A673 (cell line): ENCODE measurements around the gene MRPS22. TPM values are rescaled to one million over a fixed set of nuclear protein-coding genes. Genes with fewer than 3 reads are reported as not detected.
"Not testable (repeated sequence)": the region's sequence is repeated elsewhere in the genome, so short reads cannot be mapped to it uniquely, and the experiment has no call there.

Experiments used
- BruUV-seq: library from RNA; stranded (reverse); fragments of 400-500 nt; replicated peaks from 2 replicates; lab custom pipeline; 2021; lab: Mats Ljungman, UMichigan
- CTCF ChIA-PET: fragments of 300-600 bp; sonication (Branson Sonifier 250); formaldehyde crosslinking; loops from one replicate; lab custom pipeline; 2022; ENCODE audit warnings: antibody characterized with exemption; lab: Charles Lee
- POLR2A ChIA-PET: fragments of 300-600 bp; sonication (Branson Sonifier 250); formaldehyde crosslinking; loops from one replicate; lab custom pipeline; 2022; ENCODE audit warnings: antibody characterized with exemption; ENCODE audit not compliant: low non-redundant PET; lab: Charles Lee
- DNase-seq: peaks from one replicate; pipeline ENCODE4 v3.0.0-alpha.2; 2015; ENCODE audit warnings: low spot score
- H3K27ac ChIP-seq: fragments of 200-600 bp; sonication (generic); 2 replicates; pipeline ENCODE4 v1.5.1; 2016; ENCODE audit warnings: mixed run types, low read depth, mild to moderate bottlenecking, mixed read lengths, antibody characterized with exemption, low read length; ENCODE audit not compliant: poor library complexity, severe bottlenecking
- H3K27me3 ChIP-seq: fragments of 200-600 bp; sonication (generic); replicated peaks from 2 replicates; pipeline ENCODE4 v1.6.1; 2017; ENCODE audit warnings: mixed run types, low read depth, mild to moderate bottlenecking, mixed read lengths, antibody characterized with exemption, low read length; ENCODE audit not compliant: insufficient read depth, poor library complexity
- H3K36me3 ChIP-seq: fragments of 200-600 bp; sonication (generic); 2 replicates; pipeline ENCODE4 v1.6.1; 2016; ENCODE audit warnings: mixed run types, mild to moderate bottlenecking, mixed read lengths, antibody characterized with exemption, low read length; ENCODE audit not compliant: insufficient read depth, poor library complexity, severe bottlenecking
- H3K4me1 ChIP-seq: fragments of 200-600 bp; sonication (generic); 2 replicates; pipeline ENCODE4 v1.6.1; 2017; ENCODE audit warnings: mixed run types, mild to moderate bottlenecking, mixed read lengths, antibody characterized with exemption, low read length; ENCODE audit not compliant: insufficient read depth, poor library complexity, severe bottlenecking
- H3K4me3 ChIP-seq: fragments of 200-600 bp; sonication (generic); 2 replicates; pipeline ENCODE4 v1.5.1; 2016; ENCODE audit warnings: low read depth, mixed run types, mild to moderate bottlenecking, mixed read lengths, low read length; ENCODE audit not compliant: poor library complexity, severe bottlenecking
- H3K9me3 ChIP-seq: fragments of 200-600 bp; sonication (generic); 2 replicates; pipeline ENCODE4 v1.6.1; 2016; ENCODE audit warnings: mixed run types, low read depth, mild to moderate bottlenecking, mixed read lengths, antibody characterized with exemption, low read length; ENCODE audit not compliant: poor library complexity, severe bottlenecking
- CTCF ChIP-seq: fragments of 300-800, 200-600 bp; sonication (generic); conservative IDR thresholded peaks from 2 replicates; pipeline ENCODE4 v1.5.1; 2017; ENCODE audit warnings: low read depth, mild to moderate bottlenecking, antibody characterized with exemption, low read length, moderate library complexity, mixed read lengths
- EZH2 ChIP-seq: fragments of 200-600 bp; sonication (generic); IDR thresholded peaks from 2 replicates; pipeline ENCODE4 v1.6.1; 2017; ENCODE audit warnings: borderline replicate concordance, low read depth, mild to moderate bottlenecking, mixed read lengths, antibody characterized with exemption, low read length; ENCODE audit not compliant: poor library complexity, severe bottlenecking
- intact Hi-C: fragments of 100-400 bp; cut with micrococcal nuclease; formaldehyde crosslinking; loops from one replicate; pipeline ENCODE4 v1.10.0; 2022; ENCODE audit not compliant: unreplicated experiment
- total RNA-seq: library from RNA; stranded (reverse); gene quantifications from 2 replicates; pipeline ENCODE4 v1.2.3, GENCODE V29; 2021

MRPS22 gene
- total RNA-seq, 1 experiment from 2014 or later: 61.9 TPM

DNA sequence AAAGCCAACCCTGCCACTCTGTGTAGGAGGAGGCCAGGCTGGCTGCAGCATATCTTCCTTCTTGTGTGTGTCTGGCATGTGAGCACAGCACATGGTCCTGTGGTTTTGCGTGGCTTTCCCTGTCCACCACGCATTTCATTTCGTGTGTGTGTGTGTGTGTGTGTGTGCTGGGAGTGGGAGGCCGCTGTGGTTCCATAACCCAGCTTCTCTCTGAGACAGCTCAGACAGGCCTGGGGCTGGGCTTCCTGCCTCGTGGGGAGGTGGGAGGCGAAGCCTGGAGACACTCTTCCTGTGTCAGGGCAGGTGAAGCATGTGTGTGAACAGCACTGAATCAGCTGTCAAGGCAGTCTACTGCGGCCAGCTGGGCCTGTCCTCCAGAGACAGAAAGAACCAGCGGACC lies 16.0 kb upstream of the MRPS22 start:
- intact Hi-C loops: loop anchor here (2.0 to 10.0 kb wide), 3 partner anchors 217 to 911 kb away; partner anchors contain the start of gene CEP70
- CTCF ChIA-PET: no interaction called here
- POLR2A ChIA-PET: no interaction called here
- Histone ChIP-seq H3K9me3 (no peaks in the 10 kb centered on the region), H3K27me3 (peaks cover 38% of the 10 kb centered on the region), H3K36me3 (no peaks in the 10 kb centered on the region), H3K4me1 (no peaks in the 10 kb centered on the region), H3K27ac (no peak overlapping the region), H3K4me3 (no peak overlapping the region)
- no peak for TF ChIP-seq EZH2
- no peak for DNase-seq
- BruUV-seq: no TSS peak

DNA sequence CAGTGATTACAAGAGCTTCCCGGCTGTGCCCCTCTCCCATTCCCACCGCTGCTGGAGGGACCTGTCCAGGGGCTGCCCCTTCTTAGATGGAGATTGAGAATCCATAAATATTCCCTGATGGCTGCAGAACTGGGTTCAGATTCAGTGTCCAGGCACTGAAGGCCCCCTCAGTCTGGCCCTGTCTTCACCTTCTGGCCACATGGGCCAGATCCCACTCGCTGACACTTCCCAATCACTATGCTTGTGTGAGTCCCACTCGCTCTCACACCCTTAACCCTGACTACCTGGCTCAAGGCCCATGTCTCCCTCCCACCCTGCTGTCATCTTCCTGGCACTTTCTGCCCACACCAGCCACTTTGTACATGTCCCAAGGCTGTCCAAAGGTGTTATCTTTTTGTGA lies 15.5 kb upstream of the MRPS22 start:
- Histone ChIP-seq H3K4me1 (no peaks in the 10 kb centered on the region), H3K27ac (no peak overlapping the region), H3K27me3 (peaks cover 37% of the 10 kb centered on the region), H3K4me3 (no peak overlapping the region), H3K36me3 (no peaks in the 10 kb centered on the region), H3K9me3 (no peaks in the 10 kb centered on the region)
- TF ChIP-seq CTCF (no peak), EZH2 (no peak)
- no peak for DNase-seq
- ChIA-PET CTCF (interaction anchor here (1.0 to 1.2 kb wide), 2 partner anchors 9 to 216 kb away, joined by 3 to 18 read pairs; no protein-coding TSS in a partner anchor), POLR2A (no interaction called here)
- intact Hi-C loops: loop anchor here (2.0 to 10.0 kb wide), 3 partner anchors 218 to 911 kb away; partner anchors contain the start of gene CEP70
- BruUV-seq: no TSS peak

DNA sequence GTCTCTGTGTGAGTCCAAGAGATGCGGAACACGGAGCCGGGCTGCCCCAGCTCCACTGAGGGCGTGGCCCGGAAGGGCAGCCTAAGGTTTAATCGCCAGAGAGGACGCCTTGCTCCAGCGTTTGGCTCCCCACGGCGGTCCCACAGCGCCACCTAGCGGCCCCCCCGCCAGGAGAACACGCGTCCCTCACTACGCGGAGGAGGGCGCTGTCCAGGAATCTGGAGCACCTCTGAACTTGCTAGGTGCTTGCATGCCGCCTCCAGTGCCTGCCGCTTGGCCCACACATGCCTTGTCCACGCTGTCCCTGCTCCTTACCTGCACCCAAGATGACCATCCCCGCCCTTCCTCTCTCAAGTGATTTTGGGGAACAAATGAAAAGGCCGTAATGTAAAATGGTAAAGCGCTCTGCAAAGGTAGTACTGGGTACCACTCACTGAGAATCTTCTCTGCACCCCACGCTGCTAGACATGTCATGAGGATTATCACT lies 14.4 kb upstream of the MRPS22 start:
- peak; percentile 85 for DNase-seq
- intact Hi-C loops: loop anchor here (1.0 to 10.0 kb wide), 5 partner anchors 219 to 912 kb away; partner anchors contain the start of gene CEP70
- Histone ChIP-seq H3K9me3 (no peaks in the 10 kb centered on the region), H3K36me3 (no peaks in the 10 kb centered on the region), H3K4me3 (no peak overlapping the region), H3K27ac (no peak overlapping the region), H3K27me3 (peaks cover 28% of the 10 kb centered on the region), H3K4me1 (no peaks in the 10 kb centered on the region)
- POLR2A ChIA-PET: no interaction called here
- BruUV-seq: no TSS peak
- no peak for TF ChIP-seq EZH2
- peak; percentile 99 for TF ChIP-seq CTCF
- CTCF ChIA-PET: interaction anchor here (0.6 to 1.2 kb wide), 5 partner anchors 10 to 393 kb away, joined by 3 to 18 read pairs (median 5); no protein-coding TSS in a partner anchor

DNA sequence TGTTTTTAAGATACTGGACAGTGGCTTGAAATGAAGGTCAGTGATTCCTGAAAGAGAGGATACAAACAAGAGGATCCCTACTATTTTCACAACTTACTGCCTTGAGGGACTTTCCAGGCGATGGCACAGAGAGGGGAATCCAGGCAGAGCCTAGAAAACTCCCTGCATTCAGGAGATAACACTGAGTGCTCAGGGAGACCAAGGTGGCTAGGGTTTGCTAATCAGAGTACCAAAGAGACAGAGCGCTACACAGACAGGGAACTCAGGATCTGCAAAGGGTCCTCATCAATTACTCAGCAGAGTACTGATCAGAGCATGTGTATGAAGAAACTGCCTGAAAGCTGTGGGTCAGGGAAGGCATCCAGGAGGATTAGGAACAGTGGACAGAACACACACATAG lies 11.7 kb upstream of the MRPS22 start:
- Histone ChIP-seq H3K27ac (no peak overlapping the region), H3K36me3 (no peaks in the 10 kb centered on the region), H3K4me1 (no peaks in the 10 kb centered on the region), H3K27me3 (peaks cover 27% of the 10 kb centered on the region), H3K9me3 (no peaks in the 10 kb centered on the region), H3K4me3 (no peak overlapping the region)
- no peak for TF ChIP-seq CTCF
- no peak for TF ChIP-seq EZH2
- ChIA-PET CTCF (no interaction called here), POLR2A (no interaction called here)
- DNase-seq: no peak
- no TSS peak for BruUV-seq
- intact Hi-C loops: no loop called here

DNA sequence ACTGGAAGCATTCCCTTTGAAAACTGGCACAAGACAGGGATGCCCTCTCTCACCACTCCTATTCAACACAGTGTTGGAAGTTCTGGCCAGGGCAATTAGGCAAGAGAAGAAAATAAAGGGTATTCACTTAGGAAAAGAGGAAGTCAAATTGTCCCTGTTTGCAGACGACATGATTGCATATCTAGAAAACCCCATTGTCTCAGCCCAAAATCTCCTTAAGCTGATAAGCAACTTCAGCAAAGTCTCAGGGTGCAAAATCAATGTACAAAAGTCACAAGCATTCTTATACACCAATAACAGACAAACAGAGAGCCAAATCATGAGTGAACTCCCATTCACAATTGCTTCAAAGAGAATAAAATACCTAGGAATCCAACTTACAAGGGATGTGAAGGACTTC lies 9.1 kb upstream of the MRPS22 start:
- H3K36me3 ChIP-seq, H3K27ac ChIP-seq, H3K9me3 ChIP-seq, POLR2A ChIA-PET, CTCF ChIA-PET, intact Hi-C loops, H3K4me3 ChIP-seq, DNase-seq, H3K4me1 ChIP-seq, BruUV-seq: not testable (repeated sequence)
- peaks cover 27% of the 10 kb centered on the region for H3K27me3 ChIP-seq
